ENCODE data around the gene RARG. TPM values are rescaled to one million over a fixed set of nuclear protein-coding genes. Genes with fewer than 3 reads are reported as not detected.
A peak's percentile ranks its signal among the peaks of the same experiment; 100 is the strongest.

The RARG gene
- total RNA-seq, 1 donor from 2014 or later: 58.6 TPM

DNA sequence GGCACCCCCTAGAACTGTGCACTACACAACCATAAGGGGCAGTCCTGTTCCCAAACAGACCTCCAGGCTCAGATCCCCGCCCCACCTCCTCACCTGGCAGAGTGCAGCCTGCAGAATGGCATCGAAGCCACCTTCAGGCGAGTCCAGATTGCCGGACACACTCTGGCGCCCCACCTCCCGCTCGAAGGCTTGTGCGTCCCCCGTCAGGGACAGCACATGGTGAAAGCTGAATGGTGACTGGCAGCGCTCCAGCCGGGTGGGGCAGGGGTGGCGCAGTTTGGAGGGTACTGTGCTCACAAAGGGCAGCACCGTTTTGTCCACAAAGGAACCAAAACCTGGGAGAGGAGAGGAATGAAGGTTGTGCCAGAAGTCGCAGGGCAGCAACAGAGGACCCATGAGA lies 35.5 kb downstream of the RARG start:
- Mint-ChIP-seq H3K4me1 (ENCODE audit: low read depth) (peaks cover 49% of the 10 kb centered on the region), H3K27ac (no peak overlapping the region), H3K36me3 (ENCODE audit: low read depth) (peaks cover 73% of the 10 kb centered on the region), H3K4me3 (peak overlapping the region; percentile 37), H3K9me3 (no peaks in the 10 kb centered on the region), H3K27me3 (ENCODE audit: insufficient read depth) (no peaks in the 10 kb centered on the region)
- no peak for DNase-seq (ENCODE audit: low spot score)
- intact Hi-C loops (cut with micrococcal nuclease): no loop called here

DNA sequence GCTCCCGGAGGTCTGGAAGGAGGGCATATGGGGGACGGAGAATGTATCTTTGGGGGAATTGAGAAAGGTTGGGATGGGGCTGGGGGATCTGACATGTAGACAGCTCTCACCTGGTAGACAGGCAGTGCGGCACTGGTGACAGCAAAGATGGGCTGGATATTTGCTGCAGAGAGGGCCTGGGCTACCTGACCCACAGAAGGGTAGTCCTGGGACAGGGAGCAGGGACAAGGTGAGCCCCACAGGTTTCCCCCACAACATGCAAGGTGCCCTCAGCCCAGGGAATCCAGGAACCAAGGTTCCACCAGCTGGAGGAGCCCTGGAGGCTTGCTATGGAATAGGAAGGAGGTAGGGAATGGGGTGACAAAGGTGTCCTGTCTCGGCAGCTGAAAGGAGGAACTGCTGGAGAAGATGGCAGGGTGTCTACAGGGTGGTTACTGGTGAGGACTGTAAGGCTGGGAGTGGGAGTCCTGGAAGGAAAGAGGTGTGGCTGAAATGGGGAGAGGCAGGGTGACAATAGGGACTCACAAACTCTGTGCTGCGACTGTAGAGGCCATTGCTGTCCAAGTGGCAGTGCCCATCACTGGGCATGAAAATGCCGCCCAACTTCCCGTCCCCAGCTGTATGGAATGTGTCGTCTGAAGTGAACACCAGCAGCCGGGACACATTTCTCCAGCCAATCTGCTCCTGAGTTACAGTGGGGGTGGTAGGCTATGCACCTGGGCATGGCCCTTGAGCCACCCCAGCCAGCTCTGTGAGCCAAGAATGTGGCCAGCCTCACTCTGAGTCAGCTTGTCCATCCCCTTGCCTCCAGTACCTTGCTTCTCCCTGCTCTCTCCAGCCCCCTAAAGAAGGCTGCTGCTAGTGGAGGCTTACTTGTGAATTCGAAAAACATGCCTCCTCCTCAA lies 36.2 kb downstream of the RARG start:
- Mint-ChIP-seq H3K4me1 (ENCODE audit: low read depth) (peaks cover 42% of the 10 kb centered on the region), H3K27ac (no peak overlapping the region), H3K36me3 (ENCODE audit: low read depth) (peaks cover 74% of the 10 kb centered on the region), H3K9me3 (no peaks in the 10 kb centered on the region), H3K27me3 (ENCODE audit: insufficient read depth) (no peaks in the 10 kb centered on the region), H3K4me3 (no peak overlapping the region)
- intact Hi-C loops (cut with micrococcal nuclease): no loop called here
- no peak for DNase-seq (ENCODE audit: low spot score)

DNA sequence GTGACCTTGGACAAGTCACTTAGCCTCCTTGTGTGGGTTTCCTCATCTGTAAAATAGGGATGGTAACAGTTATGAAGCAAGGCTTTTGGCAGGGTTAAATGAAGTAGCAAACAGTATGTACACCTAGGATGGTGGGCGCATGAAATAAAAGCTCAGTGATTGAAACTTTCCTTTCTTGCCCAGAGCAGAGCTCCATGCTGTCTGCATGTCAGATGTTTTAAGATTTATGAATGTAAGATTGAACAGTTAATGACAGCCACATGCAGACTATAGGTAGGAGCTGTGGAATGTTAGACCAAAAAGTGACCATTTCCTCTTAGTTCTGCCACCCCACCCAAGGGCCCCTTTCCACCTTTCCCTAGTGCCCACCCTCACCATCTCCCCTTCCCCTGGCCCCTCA lies 37.0 kb downstream of the RARG start:
- Mint-ChIP-seq H3K27me3 (ENCODE audit: insufficient read depth) (no peaks in the 10 kb centered on the region), H3K4me3 (no peak overlapping the region), H3K9me3 (no peaks in the 10 kb centered on the region), H3K27ac (no peak overlapping the region), H3K4me1 (ENCODE audit: low read depth) (peaks cover 38% of the 10 kb centered on the region), H3K36me3 (ENCODE audit: low read depth) (peaks cover 73% of the 10 kb centered on the region)
- intact Hi-C loops (cut with micrococcal nuclease): no loop called here
- no peak for DNase-seq (ENCODE audit: low spot score)

DNA sequence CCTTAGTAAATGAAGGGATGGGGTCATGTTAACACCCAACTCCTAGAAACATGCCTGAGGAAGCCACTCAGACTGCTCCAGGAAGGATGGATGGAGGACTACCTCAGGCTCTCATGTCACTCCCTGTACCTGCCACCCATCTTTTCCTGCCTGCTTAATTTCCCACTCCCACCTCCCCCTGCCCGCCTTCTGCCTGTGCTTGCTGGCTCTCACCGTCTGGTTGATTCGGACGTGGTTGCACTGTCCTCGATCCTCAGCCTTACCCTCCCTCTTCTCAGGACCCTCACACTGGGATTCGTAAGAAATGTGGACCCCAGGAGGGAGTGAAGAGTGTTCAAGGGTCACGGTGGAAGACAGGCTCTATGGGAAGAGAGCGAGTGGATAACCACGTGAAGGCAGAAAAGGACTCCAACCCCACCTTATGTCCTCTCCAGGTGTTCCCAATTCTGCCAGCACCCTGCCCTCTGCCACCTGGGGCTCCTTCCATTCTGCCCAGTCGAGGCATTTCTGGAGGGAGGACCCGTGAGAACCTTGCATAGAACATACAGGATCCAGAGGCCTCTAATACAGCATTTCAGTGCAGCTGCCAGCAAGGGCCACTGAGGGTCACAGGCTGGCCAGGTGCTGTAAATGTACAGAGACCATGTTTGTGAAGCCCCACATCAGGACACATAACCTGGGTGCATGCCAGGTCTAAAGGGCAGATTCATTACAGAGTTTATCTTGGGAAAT lies 37.9 kb downstream of the RARG start:
- Mint-ChIP-seq H3K27ac (peak overlapping the region; percentile 42), H3K4me3 (no peak overlapping the region), H3K36me3 (ENCODE audit: low read depth) (peaks cover 68% of the 10 kb centered on the region), H3K27me3 (ENCODE audit: insufficient read depth) (no peaks in the 10 kb centered on the region), H3K9me3 (no peaks in the 10 kb centered on the region), H3K4me1 (ENCODE audit: low read depth) (peaks cover 36% of the 10 kb centered on the region)
- DNase-seq (ENCODE audit: low spot score): no peak
- intact Hi-C loops (cut with micrococcal nuclease): no loop called here

DNA sequence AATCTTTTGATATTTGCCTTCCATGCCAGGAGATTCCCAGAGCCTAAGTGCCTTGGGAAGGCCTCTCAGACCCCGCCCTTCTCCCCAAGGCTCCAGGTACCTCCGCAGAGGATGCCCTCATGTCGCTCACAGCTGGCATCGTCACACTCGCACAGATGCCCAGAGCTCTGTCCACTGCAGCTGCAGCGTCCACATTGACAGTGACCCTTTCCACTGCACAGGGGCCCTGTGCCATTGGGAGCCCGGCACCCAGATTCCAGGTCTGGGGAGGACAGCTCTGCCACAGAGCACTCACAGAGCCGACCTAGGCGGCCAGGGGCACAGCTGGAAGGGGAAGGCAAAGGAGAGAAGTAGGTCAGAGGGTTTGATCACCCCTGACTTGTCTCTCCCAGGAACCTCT lies 39.0 kb downstream of the RARG start:
- Mint-ChIP-seq H3K4me1 (ENCODE audit: low read depth) (peaks cover 25% of the 10 kb centered on the region), H3K4me3 (no peak overlapping the region), H3K27ac (no peak overlapping the region), H3K9me3 (no peaks in the 10 kb centered on the region), H3K36me3 (ENCODE audit: low read depth) (peaks cover 68% of the 10 kb centered on the region), H3K27me3 (ENCODE audit: insufficient read depth) (no peaks in the 10 kb centered on the region)
- intact Hi-C loops (cut with micrococcal nuclease): no loop called here
- no peak for DNase-seq (ENCODE audit: low spot score)

DNA sequence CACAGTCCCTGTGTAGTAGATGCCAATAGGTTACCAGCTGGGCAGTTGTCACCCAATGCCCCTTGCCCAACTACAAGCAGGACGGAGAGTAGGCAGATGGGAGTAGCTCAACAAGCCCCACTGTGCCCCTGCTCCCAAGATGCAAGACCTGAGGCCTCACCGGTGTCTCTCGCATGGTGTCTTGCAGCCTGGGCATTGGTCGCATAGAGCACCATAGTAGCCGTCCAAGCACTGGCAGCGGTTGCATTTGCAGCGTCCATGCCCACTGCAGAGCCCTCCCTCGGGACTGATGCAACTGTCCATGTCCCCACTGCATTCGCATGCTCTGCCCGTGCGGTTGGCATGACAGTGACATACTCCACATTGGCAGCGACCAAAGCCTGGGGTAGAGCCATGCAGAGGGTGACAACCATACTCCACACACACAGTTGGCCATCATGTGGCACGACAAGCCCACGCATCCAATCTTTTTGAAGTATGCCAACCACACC lies 39.4 kb downstream of the RARG start:
- Mint-ChIP-seq H3K27ac (no peak overlapping the region), H3K4me3 (no peak overlapping the region), H3K36me3 (ENCODE audit: low read depth) (peaks cover 70% of the 10 kb centered on the region), H3K9me3 (no peaks in the 10 kb centered on the region), H3K4me1 (ENCODE audit: low read depth) (peaks cover 22% of the 10 kb centered on the region), H3K27me3 (ENCODE audit: insufficient read depth) (no peaks in the 10 kb centered on the region)
- intact Hi-C loops (cut with micrococcal nuclease): no loop called here
- DNase-seq (ENCODE audit: low spot score): no peak

DNA sequence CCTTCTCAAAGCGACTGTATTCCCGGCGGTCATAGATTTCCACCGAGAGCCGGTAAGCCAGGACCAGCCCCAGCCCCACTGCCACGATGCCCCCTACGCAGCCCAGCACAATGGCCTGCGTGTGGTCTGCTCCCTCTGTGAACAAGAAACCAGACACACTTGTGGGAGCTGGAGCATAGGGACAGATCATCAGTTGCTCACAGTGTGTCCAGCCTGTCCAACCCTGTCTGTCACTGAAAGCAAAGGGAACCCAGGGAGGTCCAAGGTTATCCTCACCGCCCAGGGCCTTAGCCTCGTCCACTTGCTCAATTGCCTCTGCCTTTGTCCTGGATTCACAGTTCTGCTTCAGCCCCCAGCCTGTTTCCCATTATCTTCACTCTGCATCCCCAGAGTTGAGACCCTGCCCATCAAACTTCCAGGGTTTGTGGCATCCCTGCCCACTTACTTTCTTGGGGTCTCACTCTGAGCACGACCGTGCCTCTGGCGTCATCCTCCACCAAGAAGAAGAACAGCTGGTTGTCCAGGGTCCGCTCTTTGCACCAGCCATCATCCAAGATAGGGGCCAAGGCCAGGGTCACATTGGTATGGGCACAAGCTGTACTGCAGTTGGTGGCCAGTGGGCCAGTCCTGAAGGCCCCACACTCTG lies 40.0 kb downstream of the RARG start:
- H3K27ac Mint-ChIP-seq: no peak overlapping the region
- no peaks in the 10 kb centered on the region for H3K9me3 Mint-ChIP-seq
- no peak for DNase-seq (ENCODE audit: low spot score)
- intact Hi-C loops (cut with micrococcal nuclease): no loop called here
- H3K27me3 Mint-ChIP-seq (ENCODE audit: insufficient read depth): no peaks in the 10 kb centered on the region
- no peak overlapping the region for H3K4me3 Mint-ChIP-seq
- H3K36me3 Mint-ChIP-seq (ENCODE audit: low read depth): peaks cover 74% of the 10 kb centered on the region
- H3K4me1 Mint-ChIP-seq (ENCODE audit: low read depth): peaks cover 22% of the 10 kb centered on the region

DNA sequence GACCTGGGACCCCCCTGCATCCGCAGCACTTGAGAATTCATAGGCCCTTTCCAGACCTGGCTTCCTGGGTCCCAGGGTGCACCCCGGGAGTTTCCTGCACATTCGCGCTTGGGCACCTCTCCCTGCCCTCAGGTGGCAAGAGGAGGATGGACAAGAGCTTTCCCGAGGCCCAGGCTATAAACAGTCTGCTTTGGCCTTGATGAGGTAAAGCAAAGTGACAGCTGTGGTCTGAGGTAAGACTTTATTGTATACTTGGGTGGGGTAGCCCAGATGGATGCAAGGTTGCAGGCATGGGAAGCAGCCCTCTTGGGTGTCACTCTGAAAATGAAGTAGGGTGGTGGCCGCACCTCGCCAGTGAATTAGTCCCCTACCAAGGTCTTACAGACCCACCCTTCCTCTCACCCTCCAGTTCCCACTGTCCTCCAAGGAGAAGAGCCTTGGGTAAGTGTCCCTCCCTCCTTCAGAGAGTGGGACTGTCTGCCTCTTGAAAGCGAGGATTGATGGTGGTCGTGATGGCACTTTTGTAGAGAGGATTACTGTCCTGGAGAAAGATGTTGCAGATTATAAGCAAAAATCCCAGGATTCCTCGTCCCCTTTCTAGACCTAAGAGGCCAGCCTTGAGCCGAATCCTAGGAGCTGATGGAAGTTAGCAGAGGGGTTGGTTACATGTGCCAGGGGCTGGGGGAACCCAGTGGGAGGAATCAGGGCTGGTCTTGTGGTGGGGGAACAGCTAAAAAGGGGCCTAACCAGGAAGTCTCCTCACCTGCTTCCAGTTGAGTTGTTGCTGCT lies 40.7 kb downstream of the RARG start:
- H3K4me1 Mint-ChIP-seq (ENCODE audit: low read depth): peaks cover 22% of the 10 kb centered on the region
- no peak overlapping the region for H3K27ac Mint-ChIP-seq
- peaks cover 73% of the 10 kb centered on the region for H3K36me3 Mint-ChIP-seq (ENCODE audit: low read depth)
- H3K9me3 Mint-ChIP-seq: no peaks in the 10 kb centered on the region
- H3K4me3 Mint-ChIP-seq: no peak overlapping the region
- DNase-seq (ENCODE audit: low spot score): no peak
- H3K27me3 Mint-ChIP-seq (ENCODE audit: insufficient read depth): no peaks in the 10 kb centered on the region
- intact Hi-C loops (cut with micrococcal nuclease): no loop called here

DNA sequence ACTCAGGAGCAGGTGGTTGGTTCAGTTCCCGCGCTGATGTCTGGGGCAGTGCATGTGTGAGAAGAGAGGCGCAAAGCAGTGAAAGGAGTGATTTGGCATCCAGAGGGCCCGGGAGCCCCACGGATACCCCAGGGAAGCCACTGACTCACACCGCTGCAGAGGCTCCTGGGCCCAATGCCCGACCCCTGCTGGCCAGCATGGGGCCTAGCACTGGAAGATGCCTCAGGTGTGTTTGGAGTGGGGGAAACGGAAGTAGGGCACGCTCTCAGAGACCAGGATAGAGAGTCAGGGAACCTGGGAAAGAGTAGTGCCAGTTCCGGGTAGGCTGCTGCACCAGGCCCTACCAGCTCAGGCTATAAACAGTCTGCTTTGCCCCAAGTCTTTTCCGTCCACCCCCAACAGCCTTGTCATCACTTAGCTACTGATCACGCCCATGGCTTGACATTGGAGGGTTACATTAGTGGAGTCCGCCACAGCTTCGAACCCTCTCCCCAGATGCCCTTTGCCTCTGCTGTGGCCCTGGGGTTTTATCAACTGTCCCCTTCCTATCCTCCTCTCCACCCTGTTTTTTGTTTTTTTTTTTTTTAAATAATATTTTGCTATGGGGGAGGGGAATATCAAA lies 41.8 kb downstream of the RARG start:
- Mint-ChIP-seq H3K4me3 (no peak overlapping the region), H3K27me3 (ENCODE audit: insufficient read depth) (no peaks in the 10 kb centered on the region), H3K36me3 (ENCODE audit: low read depth) (peaks cover 73% of the 10 kb centered on the region), H3K9me3 (no peaks in the 10 kb centered on the region), H3K4me1 (ENCODE audit: low read depth) (peaks cover 14% of the 10 kb centered on the region), H3K27ac (no peak overlapping the region)
- intact Hi-C loops (cut with micrococcal nuclease): loop anchor here (1.0 kb wide), 1 partner anchor 31 kb away; no protein-coding TSS in a partner anchor
- no peak for DNase-seq (ENCODE audit: low spot score)

DNA sequence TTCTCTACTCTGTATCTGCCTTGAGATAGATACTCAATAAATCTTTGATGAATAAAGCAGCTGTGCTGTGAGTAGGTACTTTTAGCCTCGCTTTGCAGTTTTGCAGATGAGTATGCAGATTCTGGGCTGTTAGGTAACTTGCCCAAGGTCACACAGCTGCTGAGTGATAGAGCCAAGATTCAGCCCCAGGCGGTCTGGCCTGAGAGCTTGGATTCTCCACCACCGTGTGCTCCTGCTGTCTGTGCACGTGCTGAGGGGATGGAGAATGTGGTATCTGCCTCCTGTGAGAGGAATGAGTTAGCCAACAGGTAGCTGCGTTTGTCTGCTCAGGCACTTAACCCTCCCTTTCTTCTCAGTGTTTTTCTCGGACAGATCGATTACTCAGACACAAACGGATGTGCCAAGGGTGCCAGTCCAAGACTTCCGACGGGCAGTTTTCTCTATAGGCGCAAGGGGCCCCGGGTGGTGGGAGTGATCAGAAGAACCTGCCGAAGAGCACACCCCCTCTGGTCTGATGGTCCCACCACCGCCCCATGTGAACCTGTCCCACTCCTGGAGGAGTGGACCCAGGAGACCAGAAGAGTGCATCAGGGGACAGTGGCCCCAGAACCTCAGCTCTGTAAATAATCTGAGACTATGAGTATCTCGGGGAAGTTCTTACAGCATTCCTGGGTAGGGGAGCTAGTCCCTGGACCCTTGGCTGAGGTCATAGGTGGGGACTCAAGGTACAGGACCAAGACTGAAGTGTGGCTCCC lies 44.7 kb downstream of the RARG start:
- peaks cover 32% of the 10 kb centered on the region for H3K4me1 Mint-ChIP-seq (ENCODE audit: low read depth)
- peaks cover 71% of the 10 kb centered on the region for H3K36me3 Mint-ChIP-seq (ENCODE audit: low read depth)
- intact Hi-C loops (cut with micrococcal nuclease): no loop called here
- H3K9me3 Mint-ChIP-seq: no peaks in the 10 kb centered on the region
- H3K4me3 Mint-ChIP-seq: no peak overlapping the region
- no peak overlapping the region for H3K27ac Mint-ChIP-seq
- H3K27me3 Mint-ChIP-seq (ENCODE audit: insufficient read depth): no peaks in the 10 kb centered on the region
- no peak for DNase-seq (ENCODE audit: low spot score)

DNA sequence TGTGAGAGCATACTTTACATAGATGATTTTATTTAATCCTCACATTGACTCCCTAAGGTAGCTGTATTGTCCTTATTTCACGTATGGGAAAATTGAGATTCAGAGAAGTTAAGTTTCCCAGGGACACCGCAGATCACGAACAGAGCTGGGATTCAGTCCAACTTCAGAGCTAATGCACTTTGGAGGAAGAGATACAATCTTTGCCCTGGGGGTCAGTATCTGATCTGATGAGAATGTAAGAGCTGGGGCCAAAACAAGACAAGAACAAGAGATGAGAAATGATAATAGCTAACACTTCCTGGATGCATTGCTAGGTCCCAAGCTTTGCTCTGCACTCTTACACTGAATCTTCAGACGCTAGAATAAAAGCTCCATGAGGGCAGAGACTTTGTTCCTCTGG lies 45.3 kb downstream of the RARG start:
- Mint-ChIP-seq H3K36me3 (ENCODE audit: low read depth) (peaks cover 71% of the 10 kb centered on the region), H3K9me3 (no peaks in the 10 kb centered on the region), H3K4me1 (ENCODE audit: low read depth) (peaks cover 37% of the 10 kb centered on the region), H3K4me3 (no peak overlapping the region), H3K27ac (no peak overlapping the region), H3K27me3 (ENCODE audit: insufficient read depth) (no peaks in the 10 kb centered on the region)
- DNase-seq (ENCODE audit: low spot score): no peak
- intact Hi-C loops (cut with micrococcal nuclease): no loop called here
